ENCODE data around the gene SEZ6.

DNA sequence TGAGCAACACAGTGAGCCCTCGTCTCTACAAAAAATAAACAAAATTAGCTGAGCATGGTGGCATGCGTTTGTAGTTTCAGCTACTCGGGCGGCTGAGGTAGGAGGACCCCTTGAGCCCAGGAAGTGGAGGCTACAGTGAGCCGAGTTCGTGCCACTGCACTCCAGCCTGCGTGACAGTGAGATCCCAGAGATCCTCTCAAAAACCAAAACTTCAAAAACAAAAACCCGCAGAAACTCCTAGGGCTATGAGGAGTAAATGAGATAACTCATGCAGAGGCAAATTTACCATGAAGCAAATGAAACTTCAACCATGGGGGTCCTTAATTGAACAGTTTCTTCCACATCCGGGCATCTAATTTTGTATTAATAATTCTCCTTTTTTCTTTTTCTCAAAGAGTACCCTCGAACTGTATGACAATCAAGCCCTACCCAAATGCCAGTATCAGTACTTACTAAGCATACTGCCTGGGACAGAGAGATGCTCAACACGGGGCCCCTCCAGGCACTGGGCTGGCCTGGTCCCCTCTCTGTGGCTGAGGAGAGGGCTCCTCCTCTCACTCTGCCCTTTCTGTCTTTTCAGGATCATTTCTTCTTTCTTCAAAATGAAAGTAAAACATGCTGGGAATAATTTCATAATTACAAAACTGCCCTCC lies 36.3 kb upstream of the SEZ6 start:
- TF ChIP-seq, protein P1, sequence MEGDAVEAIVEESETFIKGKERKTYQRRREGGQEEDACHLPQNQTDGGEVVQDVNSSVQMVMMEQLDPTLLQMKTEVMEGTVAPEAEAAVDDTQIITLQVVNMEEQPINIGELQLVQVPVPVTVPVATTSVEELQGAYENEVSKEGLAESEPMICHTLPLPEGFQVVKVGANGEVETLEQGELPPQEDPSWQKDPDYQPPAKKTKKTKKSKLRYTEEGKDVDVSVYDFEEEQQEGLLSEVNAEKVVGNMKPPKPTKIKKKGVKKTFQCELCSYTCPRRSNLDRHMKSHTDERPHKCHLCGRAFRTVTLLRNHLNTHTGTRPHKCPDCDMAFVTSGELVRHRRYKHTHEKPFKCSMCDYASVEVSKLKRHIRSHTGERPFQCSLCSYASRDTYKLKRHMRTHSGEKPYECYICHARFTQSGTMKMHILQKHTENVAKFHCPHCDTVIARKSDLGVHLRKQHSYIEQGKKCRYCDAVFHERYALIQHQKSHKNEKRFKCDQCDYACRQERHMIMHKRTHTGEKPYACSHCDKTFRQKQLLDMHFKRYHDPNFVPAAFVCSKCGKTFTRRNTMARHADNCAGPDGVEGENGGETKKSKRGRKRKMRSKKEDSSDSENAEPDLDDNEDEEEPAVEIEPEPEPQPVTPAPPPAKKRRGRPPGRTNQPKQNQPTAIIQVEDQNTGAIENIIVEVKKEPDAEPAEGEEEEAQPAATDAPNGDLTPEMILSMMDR (IDR thresholded peaks at IDR 0.05 in 2 of 3, conservative IDR thresholded peaks at IDR 0.05 in 1 of 3; ENCODE audit: control insufficient read depth in 2 of 3, extremely low read depth in 1 of 3, insufficient read depth in 1 of 3, low read depth in 3 of 3, low read length in 3 of 3), result no peak
- TF ChIP-seq YY1 (IDR thresholded peaks at IDR 0.05; ENCODE audit: low read depth, low read length), result no peak
- TF ChIP-seq, protein P2, sequence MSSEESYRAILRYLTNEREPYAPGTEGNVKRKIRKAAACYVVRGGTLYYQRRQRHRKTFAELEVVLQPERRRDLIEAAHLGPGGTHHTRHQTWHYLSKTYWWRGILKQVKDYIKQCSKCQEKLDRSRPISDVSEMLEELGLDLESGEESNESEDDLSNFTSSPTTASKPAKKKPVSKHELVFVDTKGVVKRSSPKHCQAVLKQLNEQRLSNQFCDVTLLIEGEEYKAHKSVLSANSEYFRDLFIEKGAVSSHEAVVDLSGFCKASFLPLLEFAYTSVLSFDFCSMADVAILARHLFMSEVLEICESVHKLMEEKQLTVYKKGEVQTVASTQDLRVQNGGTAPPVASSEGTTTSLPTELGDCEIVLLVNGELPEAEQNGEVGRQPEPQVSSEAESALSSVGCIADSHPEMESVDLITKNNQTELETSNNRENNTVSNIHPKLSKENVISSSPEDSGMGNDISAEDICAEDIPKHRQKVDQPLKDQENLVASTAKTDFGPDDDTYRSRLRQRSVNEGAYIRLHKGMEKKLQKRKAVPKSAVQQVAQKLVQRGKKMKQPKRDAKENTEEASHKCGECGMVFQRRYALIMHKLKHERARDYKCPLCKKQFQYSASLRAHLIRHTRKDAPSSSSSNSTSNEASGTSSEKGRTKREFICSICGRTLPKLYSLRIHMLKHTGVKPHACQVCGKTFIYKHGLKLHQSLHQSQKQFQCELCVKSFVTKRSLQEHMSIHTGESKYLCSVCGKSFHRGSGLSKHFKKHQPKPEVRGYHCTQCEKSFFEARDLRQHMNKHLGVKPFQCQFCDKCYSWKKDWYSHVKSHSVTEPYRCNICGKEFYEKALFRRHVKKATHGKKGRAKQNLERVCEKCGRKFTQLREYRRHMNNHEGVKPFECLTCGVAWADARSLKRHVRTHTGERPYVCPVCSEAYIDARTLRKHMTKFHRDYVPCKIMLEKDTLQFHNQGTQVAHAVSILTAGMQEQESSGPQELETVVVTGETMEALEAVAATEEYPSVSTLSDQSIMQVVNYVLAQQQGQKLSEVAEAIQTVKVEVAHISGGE (CRISPR knock-in tag; IDR thresholded peaks at IDR 0.05), result no peak
- TF ChIP-seq YBX1 (IDR thresholded peaks at IDR 0.05), result no peak
- no peak for TF ChIP-seq SP1 (IDR thresholded peaks at IDR 0.05; ENCODE audit: low read depth, low read length)
- no peak for TF ChIP-seq POLR2AphosphoS5 (IDR thresholded peaks at IDR 0.05; ENCODE audit: low read length)
- TF ChIP-seq DPF2 (IDR thresholded peaks at IDR 0.05), result no peak
- TF ChIP-seq EZH2 (IDR thresholded peaks at IDR 0.05; ENCODE audit: borderline replicate concordance, control insufficient read depth, low read depth, low read length), result no peak
- TF ChIP-seq POLR2AphosphoS2 (IDR thresholded peaks at IDR 0.05; ENCODE audit: low read depth, low read length), result no peak
- TF ChIP-seq POLR2A (IDR thresholded peaks at IDR 0.05; ENCODE audit: low read depth, low read length), result no peak
- TF ChIP-seq, protein P3, sequence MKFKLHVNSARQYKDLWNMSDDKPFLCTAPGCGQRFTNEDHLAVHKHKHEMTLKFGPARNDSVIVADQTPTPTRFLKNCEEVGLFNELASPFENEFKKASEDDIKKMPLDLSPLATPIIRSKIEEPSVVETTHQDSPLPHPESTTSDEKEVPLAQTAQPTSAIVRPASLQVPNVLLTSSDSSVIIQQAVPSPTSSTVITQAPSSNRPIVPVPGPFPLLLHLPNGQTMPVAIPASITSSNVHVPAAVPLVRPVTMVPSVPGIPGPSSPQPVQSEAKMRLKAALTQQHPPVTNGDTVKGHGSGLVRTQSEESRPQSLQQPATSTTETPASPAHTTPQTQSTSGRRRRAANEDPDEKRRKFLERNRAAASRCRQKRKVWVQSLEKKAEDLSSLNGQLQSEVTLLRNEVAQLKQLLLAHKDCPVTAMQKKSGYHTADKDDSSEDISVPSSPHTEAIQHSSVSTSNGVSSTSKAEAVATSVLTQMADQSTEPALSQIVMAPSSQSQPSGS (IDR thresholded peaks at IDR 0.05; ENCODE audit: low read length), result no peak
- TF ChIP-seq SIX5 (IDR thresholded peaks at IDR 0.05; ENCODE audit: low read depth, low read length, severe bottlenecking), result no peak
- TF ChIP-seq ZNF24 (IDR thresholded peaks at IDR 0.05), result no peak
- TF ChIP-seq ZNF274 (IDR thresholded peaks at IDR 0.05; ENCODE audit: insufficient read depth, insufficient read length), result no peak

Data from GM12878 (cell line).